Upper lobe of left lung (tissue), 4 donors: ENCODE measurements around the gene COL20A1.

Experiments
- POLR2A ChIP-seq, 4 donors: fragments of 450-650 bp; IDR thresholded peaks; one replicate each; pipeline ENCODE4 v1.5.1; 2016 to 2017; ENCODE audit warnings: antibody characterized with exemption in 4 of 4, mild to moderate bottlenecking in 2 of 4
- POLR2AphosphoS5 ChIP-seq, 2 donors: sonication (generic); formaldehyde crosslinking; IDR thresholded peaks; one replicate each; pipeline ENCODE4 v1.5.1; 2017; ENCODE audit warnings: antibody characterized with exemption in 2 of 2
- TF ChIP-seq, protein P1 (sequence below), 6 experiments: fragments of 450-650 bp in 4 of 6; fragments of 200-600 bp in 2 of 6; sonication (generic) in 2 of 6; IDR thresholded peaks; one replicate each; pipeline ENCODE4 v1.5.1; 2016 to 2019; ENCODE audit warnings: antibody characterized with exemption in 6 of 6

DNA sequence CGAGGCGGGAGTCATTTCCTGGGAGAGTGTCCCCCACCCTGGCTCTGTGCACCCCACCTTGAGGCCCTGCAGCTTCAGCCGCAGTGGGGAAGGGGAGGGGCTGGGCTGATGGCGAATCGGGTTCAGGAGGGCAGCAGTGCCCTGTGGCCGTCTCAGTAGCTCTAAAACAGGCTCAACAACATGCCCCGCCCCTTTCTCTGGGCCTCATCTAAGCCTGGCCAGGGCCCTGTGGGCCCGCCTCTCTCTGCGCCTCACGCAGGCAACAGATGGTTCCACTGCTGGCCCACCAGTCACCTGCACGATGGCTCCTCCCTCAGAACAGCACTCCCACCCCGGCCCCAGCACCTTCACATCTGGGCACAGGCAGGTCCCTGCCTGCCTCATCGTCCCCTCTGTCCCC, 38.0 kb downstream of the COL20A1 start:
- TF ChIP-seq, protein P1, sequence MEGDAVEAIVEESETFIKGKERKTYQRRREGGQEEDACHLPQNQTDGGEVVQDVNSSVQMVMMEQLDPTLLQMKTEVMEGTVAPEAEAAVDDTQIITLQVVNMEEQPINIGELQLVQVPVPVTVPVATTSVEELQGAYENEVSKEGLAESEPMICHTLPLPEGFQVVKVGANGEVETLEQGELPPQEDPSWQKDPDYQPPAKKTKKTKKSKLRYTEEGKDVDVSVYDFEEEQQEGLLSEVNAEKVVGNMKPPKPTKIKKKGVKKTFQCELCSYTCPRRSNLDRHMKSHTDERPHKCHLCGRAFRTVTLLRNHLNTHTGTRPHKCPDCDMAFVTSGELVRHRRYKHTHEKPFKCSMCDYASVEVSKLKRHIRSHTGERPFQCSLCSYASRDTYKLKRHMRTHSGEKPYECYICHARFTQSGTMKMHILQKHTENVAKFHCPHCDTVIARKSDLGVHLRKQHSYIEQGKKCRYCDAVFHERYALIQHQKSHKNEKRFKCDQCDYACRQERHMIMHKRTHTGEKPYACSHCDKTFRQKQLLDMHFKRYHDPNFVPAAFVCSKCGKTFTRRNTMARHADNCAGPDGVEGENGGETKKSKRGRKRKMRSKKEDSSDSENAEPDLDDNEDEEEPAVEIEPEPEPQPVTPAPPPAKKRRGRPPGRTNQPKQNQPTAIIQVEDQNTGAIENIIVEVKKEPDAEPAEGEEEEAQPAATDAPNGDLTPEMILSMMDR (IDR thresholded peaks at IDR 0.05): no peak
- TF ChIP-seq POLR2A (IDR thresholded peaks at IDR 0.05) (no peak), POLR2AphosphoS5 (IDR thresholded peaks at IDR 0.05) (no peak)
